Nephron progenitor cell (in vitro differentiated cells): ENCODE measurements around the gene PTPN23.

ENCODE experiments used
- DNase-seq: peaks from one replicate; pipeline ENCODE4 v3.0.0; 2021
- H3K27ac Mint-ChIP-seq: 2 replicates; pipeline ENCODE4 v1.8.0; 2021; ENCODE audit warnings: mild to moderate bottlenecking, moderate library complexity, mixed read lengths
- H3K27me3 Mint-ChIP-seq: 2 replicates; pipeline ENCODE4 v1.8.0; 2021; ENCODE audit warnings: mild to moderate bottlenecking, low read depth, mixed read lengths; ENCODE audit not compliant: poor library complexity
- H3K36me3 Mint-ChIP-seq: 2 replicates; pipeline ENCODE4 v1.8.0; 2021; ENCODE audit warnings: low read depth, mixed read lengths
- H3K4me1 Mint-ChIP-seq: 2 replicates; pipeline ENCODE4 v1.8.0; 2021; ENCODE audit warnings: mixed read lengths
- H3K4me3 Mint-ChIP-seq: 2 replicates; pipeline ENCODE4 v1.8.0; 2021; ENCODE audit warnings: mild to moderate bottlenecking, moderate library complexity, mixed read lengths
- H3K9me3 Mint-ChIP-seq: 2 replicates; pipeline ENCODE4 v1.8.0; 2021; ENCODE audit warnings: mild to moderate bottlenecking, moderate library complexity, mixed read lengths
- TF ChIP-seq, protein P1 (sequence below): fragments of 200-600 bp; sonication (generic); IDR thresholded peaks from 2 replicates; pipeline ENCODE4 v1.5.0; 2021; ENCODE audit warnings: antibody characterized with exemption

Gene PTPN23

DNA sequence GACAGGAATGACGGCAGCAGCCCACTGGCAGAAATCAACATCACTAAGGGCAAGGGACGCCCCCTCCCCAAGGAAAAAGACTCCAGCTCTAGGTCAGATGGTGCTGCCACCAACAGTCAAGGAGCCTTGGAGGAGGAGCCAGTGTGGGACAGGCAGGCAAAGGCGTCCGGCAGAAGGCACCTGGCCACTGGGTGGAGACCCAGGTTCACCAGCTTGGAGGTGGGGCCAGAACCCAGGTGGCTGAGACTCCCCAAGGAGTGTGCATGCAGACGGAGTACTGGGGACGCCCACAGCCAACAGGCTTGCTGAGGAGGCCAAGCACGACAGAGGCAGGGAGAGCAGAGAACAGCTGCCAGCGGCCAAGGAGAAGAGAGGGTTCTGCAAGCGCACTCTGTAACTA is 35.2 kb downstream of the PTPN23 start:
- Mint-ChIP-seq H3K4me1 (peaks cover 20% of the 10 kb centered on the region), H3K4me3 (no peak overlapping the region), H3K36me3 (peaks cover 34% of the 10 kb centered on the region), H3K27ac (peak overlapping the region; percentile 82), H3K27me3 (no peaks in the 10 kb centered on the region), H3K9me3 (no peaks in the 10 kb centered on the region)
- TF ChIP-seq, protein P1, sequence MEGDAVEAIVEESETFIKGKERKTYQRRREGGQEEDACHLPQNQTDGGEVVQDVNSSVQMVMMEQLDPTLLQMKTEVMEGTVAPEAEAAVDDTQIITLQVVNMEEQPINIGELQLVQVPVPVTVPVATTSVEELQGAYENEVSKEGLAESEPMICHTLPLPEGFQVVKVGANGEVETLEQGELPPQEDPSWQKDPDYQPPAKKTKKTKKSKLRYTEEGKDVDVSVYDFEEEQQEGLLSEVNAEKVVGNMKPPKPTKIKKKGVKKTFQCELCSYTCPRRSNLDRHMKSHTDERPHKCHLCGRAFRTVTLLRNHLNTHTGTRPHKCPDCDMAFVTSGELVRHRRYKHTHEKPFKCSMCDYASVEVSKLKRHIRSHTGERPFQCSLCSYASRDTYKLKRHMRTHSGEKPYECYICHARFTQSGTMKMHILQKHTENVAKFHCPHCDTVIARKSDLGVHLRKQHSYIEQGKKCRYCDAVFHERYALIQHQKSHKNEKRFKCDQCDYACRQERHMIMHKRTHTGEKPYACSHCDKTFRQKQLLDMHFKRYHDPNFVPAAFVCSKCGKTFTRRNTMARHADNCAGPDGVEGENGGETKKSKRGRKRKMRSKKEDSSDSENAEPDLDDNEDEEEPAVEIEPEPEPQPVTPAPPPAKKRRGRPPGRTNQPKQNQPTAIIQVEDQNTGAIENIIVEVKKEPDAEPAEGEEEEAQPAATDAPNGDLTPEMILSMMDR = no peak
- no peak for DNase-seq

DNA sequence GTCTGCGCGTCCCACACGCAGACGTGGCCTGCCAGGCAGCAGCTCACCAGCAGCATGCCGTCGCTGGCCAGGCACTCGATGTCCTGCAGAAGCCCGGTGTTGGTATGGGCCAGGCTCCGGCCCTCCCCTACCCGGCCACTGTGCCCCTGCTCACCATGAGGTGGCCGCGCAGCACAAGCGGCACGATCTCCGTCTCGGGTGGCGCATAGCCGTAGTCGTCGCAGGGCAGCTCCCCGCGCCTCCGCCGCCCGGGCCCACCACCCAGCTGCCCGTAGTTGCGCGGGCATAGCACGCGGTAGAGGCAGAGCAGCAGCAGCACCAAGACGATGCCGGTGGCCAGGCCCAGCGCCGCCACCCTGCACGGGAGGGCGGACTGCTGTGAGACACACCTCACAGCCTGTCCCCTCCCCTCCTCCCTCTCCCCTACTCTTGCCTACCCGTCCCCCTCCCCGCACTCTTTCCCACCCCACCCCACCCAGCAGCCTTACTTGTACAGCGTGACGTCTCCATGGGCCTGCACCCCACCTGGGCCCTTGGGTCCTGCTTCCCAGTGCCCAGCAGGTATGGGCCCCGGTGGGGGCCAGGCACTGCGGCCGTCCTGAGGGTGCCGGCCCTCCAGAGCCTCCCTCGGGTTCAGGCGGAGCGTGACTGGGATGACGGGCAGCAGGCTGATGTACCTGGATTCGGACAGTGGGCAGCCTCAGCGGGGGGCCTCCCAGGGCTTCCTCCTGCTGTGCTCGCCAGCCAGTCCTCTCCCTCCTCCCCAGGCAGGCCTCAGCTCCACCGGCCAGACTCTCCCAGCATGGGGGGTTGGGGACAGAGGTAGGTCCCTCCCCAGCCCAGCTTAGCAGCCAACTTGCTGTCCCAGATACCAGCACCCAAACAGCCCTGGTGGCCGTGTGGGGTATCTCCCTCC is 37.6 kb downstream of the PTPN23 start:
- no peak overlapping the region for H3K27ac Mint-ChIP-seq
- no peak for DNase-seq
- no peaks in the 10 kb centered on the region for H3K9me3 Mint-ChIP-seq
- no peak overlapping the region for H3K4me3 Mint-ChIP-seq
- H3K27me3 Mint-ChIP-seq = no peaks in the 10 kb centered on the region
- TF ChIP-seq, protein P1 = no peak
- H3K36me3 Mint-ChIP-seq = peaks cover 28% of the 10 kb centered on the region
- peaks cover 19% of the 10 kb centered on the region for H3K4me1 Mint-ChIP-seq

DNA sequence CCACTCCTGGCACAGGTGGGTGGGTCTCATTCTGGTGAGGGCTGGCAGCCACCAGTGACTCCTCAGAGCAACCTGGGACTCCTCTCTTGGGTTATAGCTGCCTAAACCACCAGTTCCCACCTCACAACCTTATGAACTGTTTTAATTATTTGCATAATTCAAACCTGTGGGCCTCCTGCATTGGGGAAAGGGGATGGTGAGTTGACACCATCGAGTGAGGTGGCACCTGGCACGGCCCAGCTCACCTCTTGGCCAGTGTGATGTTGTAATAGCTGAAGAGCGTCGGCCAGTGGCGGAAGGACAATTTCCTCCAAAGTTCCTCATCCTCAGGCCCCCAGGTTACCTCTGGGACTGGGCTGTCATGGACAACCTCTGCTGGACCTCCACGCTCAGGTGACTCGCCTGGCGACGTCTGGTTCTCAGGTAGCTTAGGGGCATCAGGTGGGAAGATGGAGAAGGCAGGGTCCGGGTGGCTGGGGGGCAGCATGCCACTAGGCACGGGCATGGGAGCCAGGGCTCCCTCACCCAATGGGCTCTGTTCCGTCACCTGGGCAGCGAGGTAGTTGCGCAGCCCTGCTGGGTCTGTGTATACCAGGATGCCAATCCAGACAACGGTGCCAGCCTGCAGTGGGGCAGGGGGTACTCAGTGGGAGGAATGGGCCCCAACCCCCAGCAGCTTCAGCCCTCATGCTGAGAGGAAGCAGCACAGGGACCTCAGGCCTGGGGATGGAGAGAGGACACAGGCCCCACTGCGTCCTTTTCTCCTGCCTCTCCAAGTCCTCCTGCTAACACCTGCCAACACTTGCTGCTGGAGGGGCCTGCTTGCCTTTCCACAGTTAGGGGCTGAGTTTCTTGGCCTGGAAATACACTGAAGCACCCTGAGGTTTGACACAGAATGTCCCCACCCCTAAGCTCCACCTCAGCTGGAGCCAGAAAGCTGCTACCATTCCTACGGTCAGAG is 38.5 kb downstream of the PTPN23 start:
- Mint-ChIP-seq H3K9me3 (no peaks in the 10 kb centered on the region), H3K36me3 (peaks cover 27% of the 10 kb centered on the region), H3K4me3 (no peak overlapping the region), H3K27me3 (no peaks in the 10 kb centered on the region), H3K4me1 (peaks cover 18% of the 10 kb centered on the region), H3K27ac (no peak overlapping the region)
- TF ChIP-seq, protein P1 = no peak
- DNase-seq = no peak

DNA sequence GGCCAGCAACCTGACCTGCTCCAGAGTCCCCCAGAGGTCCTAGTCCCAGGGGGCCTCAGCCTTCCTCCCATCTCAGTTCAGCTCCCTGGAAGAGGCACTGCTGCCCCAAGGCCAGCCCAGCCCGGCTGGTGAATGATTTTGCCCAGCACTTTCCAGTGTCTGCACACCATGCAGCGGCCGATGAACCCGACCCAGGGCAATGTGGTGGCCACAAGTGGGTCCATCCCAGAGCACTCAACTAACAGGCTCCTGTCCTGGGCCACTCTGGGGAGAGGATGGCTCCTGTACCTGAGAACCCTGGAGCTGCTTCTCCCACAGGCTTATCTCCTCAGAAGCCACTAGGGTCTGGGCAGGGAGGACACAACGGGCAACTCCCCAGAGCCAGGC is 39.2 kb downstream of the PTPN23 start:
- no peak for DNase-seq
- TF ChIP-seq, protein P1 = no peak
- H3K4me3 Mint-ChIP-seq = no peak overlapping the region
- H3K4me1 Mint-ChIP-seq = peaks cover 17% of the 10 kb centered on the region
- H3K27ac Mint-ChIP-seq = no peak overlapping the region
- no peaks in the 10 kb centered on the region for H3K27me3 Mint-ChIP-seq
- peaks cover 29% of the 10 kb centered on the region for H3K36me3 Mint-ChIP-seq
- no peaks in the 10 kb centered on the region for H3K9me3 Mint-ChIP-seq

DNA sequence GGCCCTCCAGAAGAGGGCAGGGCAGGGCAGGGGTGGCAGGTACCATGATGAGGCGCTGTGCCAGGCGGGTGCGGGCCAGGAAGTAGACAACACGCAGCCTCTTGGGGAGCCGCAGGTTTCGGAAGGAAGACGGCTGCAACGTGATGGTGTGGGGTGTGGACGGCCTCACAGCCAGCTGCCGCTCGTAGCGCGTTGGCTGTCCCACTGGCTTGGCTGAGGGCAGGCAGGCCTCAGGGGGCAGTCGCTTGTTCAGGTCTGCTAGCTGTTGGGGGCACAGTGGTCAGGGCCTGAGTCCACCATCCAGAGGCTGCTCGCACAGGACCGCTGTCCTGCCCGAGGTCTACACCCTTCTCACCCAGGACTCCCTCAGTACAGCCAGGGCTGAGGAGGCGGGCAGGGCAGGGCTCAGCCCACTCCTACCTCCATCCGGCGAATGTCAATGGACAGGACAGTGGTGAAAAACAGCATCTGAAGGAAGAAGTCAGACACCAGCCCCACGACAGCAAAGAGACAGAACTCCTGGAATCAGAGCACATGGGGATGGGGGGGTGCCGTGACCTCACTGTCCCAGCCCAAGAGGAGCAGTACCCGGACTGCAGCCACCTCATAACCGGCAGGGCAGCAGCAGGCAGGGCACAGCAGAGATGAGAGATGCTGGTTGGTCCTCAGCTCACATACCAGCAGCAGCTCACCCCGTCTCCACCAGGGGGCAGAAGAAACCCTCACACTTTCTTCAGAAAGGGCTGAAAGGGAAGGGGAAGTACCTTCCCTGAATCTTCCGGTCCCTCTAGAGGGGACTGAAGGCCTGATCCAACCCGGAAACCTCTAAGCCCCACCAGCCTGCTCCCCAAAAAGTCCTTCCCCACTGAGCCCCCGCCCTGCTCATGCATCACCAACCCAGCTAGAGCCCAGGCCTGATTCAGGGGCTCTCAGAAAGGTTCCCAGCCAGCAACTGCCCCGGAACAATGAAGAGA is 40.0 kb downstream of the PTPN23 start:
- TF ChIP-seq, protein P1 = peak; percentile 92
- no peak overlapping the region for H3K4me3 Mint-ChIP-seq
- peak; percentile 90 for DNase-seq
- no peaks in the 10 kb centered on the region for H3K9me3 Mint-ChIP-seq
- peaks cover 25% of the 10 kb centered on the region for H3K36me3 Mint-ChIP-seq
- peaks cover 10% of the 10 kb centered on the region for H3K4me1 Mint-ChIP-seq
- H3K27ac Mint-ChIP-seq = peak overlapping the region; percentile 96
- H3K27me3 Mint-ChIP-seq = no peaks in the 10 kb centered on the region
